ENCODE data around the gene ELMO1. TPM values are rescaled to one million over a fixed set of nuclear protein-coding genes. Genes with fewer than 3 reads are reported as not detected.

The ELMO1 gene
- total RNA-seq, 1 experiment from 2014 or later = 7.8 TPM

DNA sequence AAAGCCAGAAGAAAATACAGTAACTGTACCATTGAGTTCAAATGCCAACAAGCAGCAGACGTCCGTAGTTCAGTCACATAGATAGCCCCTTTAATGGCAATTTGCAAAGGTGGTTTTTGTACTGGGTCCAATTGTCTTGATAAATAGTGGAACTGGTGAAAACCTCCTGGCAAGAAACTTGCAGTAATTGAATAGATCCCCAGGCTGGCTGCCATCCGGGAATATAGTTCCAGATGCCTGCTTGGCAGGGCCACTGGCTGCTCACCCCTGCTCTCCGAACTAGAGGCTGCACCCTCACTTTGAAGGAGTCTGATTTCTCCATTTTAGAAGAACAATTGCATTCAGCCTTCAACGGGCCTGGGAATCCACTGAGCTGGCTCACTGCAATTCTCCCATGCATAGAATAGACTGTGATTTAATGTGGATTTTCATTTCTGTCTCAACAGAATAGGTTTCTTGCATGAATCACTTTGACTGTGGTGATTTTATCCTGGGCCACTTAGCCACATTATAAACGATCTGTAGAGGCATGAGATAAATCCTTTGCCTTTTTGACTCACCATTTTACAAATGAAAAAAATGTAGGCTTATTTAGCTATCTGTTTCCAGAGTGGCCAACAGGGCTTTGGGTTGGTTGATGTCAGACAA, 35.9 kb upstream of the ELMO1 start:
- no peaks in the 10 kb centered on the region for H3K79me1 ChIP-seq (ENCODE audit: insufficient read depth, low read depth, low read length, poor library complexity, severe bottlenecking)

More for the DNA sequence above, 35.9 kb upstream of the ELMO1 start:
- Histone ChIP-seq H3K4ac (ENCODE audit: low read depth, low read length) (no peak overlapping the region), H2AK5ac (ENCODE audit: insufficient read length, low read length) (no peak overlapping the region), H3K23ac (ENCODE audit: insufficient read length, low read depth, low read length) (no peak overlapping the region), H3K79me2 (ENCODE audit: insufficient read depth, low read length) (no peaks in the 10 kb centered on the region), H3K27me3 (ENCODE audit: insufficient read depth, low read length) (no peaks in the 10 kb centered on the region), H3K4me1 (ENCODE audit: insufficient read depth, low read length) (peaks cover 8% of the 10 kb centered on the region; the same call in 1 of the 2 replicates), H4K5ac (ENCODE audit: insufficient read length, low read depth, low read length) (no peak overlapping the region), H4K91ac (ENCODE audit: insufficient read length, low read depth, low read length) (no peak overlapping the region), H2AFZ (ENCODE audit: low read length) (no peak overlapping the region), H2BK15ac (ENCODE audit: low read depth, low read length) (no peak overlapping the region), H2BK120ac (ENCODE audit: low read depth, low read length, poor library complexity, severe bottlenecking) (no peak overlapping the region), H3K18ac (ENCODE audit: insufficient read length, low read depth, low read length) (no peak overlapping the region), H3K56ac (ENCODE audit: insufficient read length, low read depth, low read length) (no peak overlapping the region), H3K9me3 (ENCODE audit: control insufficient read depth, low read depth, low read length) (no peaks in the 10 kb centered on the region), H2BK12ac (ENCODE audit: insufficient read length, low read depth, low read length) (no peak overlapping the region), H3K9ac (ENCODE audit: extremely low read depth, insufficient read length, low read length) (no peak overlapping the region), H3T11ph (ENCODE audit: low read length) (no peak overlapping the region), H4K20me1 (ENCODE audit: control insufficient read depth, insufficient read depth, insufficient read length) (no peaks in the 10 kb centered on the region), H4K8ac (replicated peaks; ENCODE audit: insufficient read length, low read depth, low read length) (no peak overlapping the region), H2BK5ac (ENCODE audit: insufficient read length, low read length) (no peak overlapping the region), H2BK20ac (ENCODE audit: low read depth, low read length, poor library complexity, severe bottlenecking) (no peak overlapping the region), H3K23me2 (ENCODE audit: insufficient read length, low read depth, low read length, poor library complexity, severe bottlenecking) (no peaks in the 10 kb centered on the region), H3K4me2 (ENCODE audit: insufficient read depth, insufficient read length, low read length) (no peak overlapping the region), H3K14ac (ENCODE audit: insufficient read depth, low read length) (no peak overlapping the region), H3K27ac (ENCODE audit: insufficient read length, low read depth, low read length) (no peak overlapping the region)
- no peak overlapping the region for H3K4me3 Mint-ChIP-seq
- TF ChIP-seq CTCF (conservative IDR thresholded peaks at IDR 0.05) = no peak
- H3K4me1 Mint-ChIP-seq = peaks cover 16 to 24% of the 10 kb centered on the region in 2 experiments
- H3K27ac Mint-ChIP-seq = no peak overlapping the region
- peaks cover 0 to 22% (median 13%) of the 10 kb centered on the region in 3 experiments; a peak in 4 of 7 replicates for H3K36me3 Mint-ChIP-seq (ENCODE audit: insufficient read depth in 1 of 3, low read depth in 3 of 3)
- H3K9me3 Mint-ChIP-seq = peaks cover 14 to 15% of the 10 kb centered on the region in 2 experiments
- no peak for DNase-seq
- WGBS (ENCODE audit: extremely low coverage, insufficient read length, low lambda C conversion rate) = no CpG with 5 or more reads among the region's 6 CpGs
- no peaks in the 10 kb centered on the region for H3K27me3 Mint-ChIP-seq (ENCODE audit: low read depth)
